Gastrocnemius medialis (tissue), 4 donors: ENCODE measurements around the gene ROPN1.

Experiments used
- POLR2A ChIP-seq, 2 donors: fragments of 450-650 bp; IDR thresholded peaks; one replicate each; pipeline ENCODE4 v1.6.1; 2017; ENCODE audit warnings: antibody characterized with exemption in 2 of 2, mild to moderate bottlenecking in 2 of 2, moderate library complexity in 2 of 2
- TF ChIP-seq, protein P1 (sequence below), 5 experiments: fragments of 450-650 bp in 3 of 5; fragments of 200-600 bp in 2 of 5; sonication (generic) in 2 of 5; IDR thresholded peaks in 4 of 5; conservative IDR thresholded peaks in 1 of 5; 1 replicate in 4 of 5; 2 replicates in 1 of 5; pipeline ENCODE4 v1.5.1; 2016 to 2019; ENCODE audit warnings: antibody characterized with exemption in 5 of 5, mild to moderate bottlenecking in 3 of 5, moderate library complexity in 3 of 5

DNA sequence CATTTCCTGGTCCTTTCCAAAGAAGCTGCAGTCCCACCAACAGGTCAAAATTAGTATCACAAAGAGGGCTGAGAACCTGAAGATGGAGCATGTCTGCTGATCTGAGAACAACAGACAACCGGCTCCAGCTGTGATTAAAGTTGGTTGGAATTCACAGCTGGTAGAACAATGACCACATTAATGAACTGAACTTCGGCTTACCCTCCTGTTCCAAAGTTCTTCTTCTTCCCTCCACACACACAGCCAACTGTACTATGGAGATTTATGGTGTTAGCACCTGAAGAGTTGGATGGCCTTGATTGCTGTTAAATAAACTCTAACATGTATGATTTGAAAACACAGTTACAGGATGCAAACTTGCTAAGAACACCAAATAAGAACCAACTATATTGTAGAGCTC, 27.4 kb upstream of the ROPN1 start:
- no peak for TF ChIP-seq POLR2A (IDR thresholded peaks at IDR 0.05)
- TF ChIP-seq, protein P1, sequence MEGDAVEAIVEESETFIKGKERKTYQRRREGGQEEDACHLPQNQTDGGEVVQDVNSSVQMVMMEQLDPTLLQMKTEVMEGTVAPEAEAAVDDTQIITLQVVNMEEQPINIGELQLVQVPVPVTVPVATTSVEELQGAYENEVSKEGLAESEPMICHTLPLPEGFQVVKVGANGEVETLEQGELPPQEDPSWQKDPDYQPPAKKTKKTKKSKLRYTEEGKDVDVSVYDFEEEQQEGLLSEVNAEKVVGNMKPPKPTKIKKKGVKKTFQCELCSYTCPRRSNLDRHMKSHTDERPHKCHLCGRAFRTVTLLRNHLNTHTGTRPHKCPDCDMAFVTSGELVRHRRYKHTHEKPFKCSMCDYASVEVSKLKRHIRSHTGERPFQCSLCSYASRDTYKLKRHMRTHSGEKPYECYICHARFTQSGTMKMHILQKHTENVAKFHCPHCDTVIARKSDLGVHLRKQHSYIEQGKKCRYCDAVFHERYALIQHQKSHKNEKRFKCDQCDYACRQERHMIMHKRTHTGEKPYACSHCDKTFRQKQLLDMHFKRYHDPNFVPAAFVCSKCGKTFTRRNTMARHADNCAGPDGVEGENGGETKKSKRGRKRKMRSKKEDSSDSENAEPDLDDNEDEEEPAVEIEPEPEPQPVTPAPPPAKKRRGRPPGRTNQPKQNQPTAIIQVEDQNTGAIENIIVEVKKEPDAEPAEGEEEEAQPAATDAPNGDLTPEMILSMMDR (IDR thresholded peaks at IDR 0.05 in 4 of 5, conservative IDR thresholded peaks at IDR 0.05 in 1 of 5), result no peak
